Erythroblast (primary cell): ENCODE results near the gene TACR1.

Source experiments
- GATA1 ChIP-seq: IDR thresholded peaks from 2 replicates; pipeline ENCODE4 v1.6.1; 2011; ENCODE audit warnings: low read depth, mild to moderate bottlenecking, control low read depth, low read length, moderate library complexity
- POLR2A ChIP-seq: IDR thresholded peaks from 2 replicates; pipeline ENCODE4 v1.6.1; 2011; ENCODE audit warnings: mild to moderate bottlenecking, low read length

GRCh38 chr2:75030218-75031009, 168.9 kb downstream of the TACR1 start:
- TF ChIP-seq POLR2A (no peak), GATA1 (no peak)
